Calu3 (cell line): ENCODE results near the gene DDAH2. TPM values are rescaled to one million over a fixed set of nuclear protein-coding genes. Genes with fewer than 3 reads are reported as not detected.

ENCODE experiments used
- BruUV-seq: library from RNA; stranded (reverse); fragments of 400-500 nt; replicated peaks from 2 replicates; lab custom pipeline; 2021; lab: Mats Ljungman, UMichigan
- CTCF ChIA-PET: fragments of 300-600 bp; sonication (Branson Sonifier 250); formaldehyde crosslinking; loops from one replicate; lab custom pipeline; 2022; ENCODE audit warnings: antibody characterized with exemption; lab: Charles Lee
- DNase-seq: peaks from one replicate; pipeline ENCODE4 v3.0.0; 2022
- H3K27ac Mint-ChIP-seq: one replicate; pipeline ENCODE4 v1.8.0; 2022; ENCODE audit warnings: mixed read lengths; ENCODE audit not compliant: unreplicated experiment
- H3K27me3 Mint-ChIP-seq: one replicate; pipeline ENCODE4 v1.8.0; 2022; ENCODE audit warnings: mixed read lengths; ENCODE audit not compliant: unreplicated experiment
- H3K36me3 Mint-ChIP-seq: one replicate; pipeline ENCODE4 v1.8.0; 2022; ENCODE audit warnings: mild to moderate bottlenecking, moderate library complexity, mixed read lengths; ENCODE audit not compliant: insufficient read depth, unreplicated experiment
- H3K4me1 Mint-ChIP-seq: one replicate; pipeline ENCODE4 v1.8.0; 2022; ENCODE audit warnings: mild to moderate bottlenecking, low read depth, mixed read lengths; ENCODE audit not compliant: unreplicated experiment
- H3K4me3 Mint-ChIP-seq: one replicate; pipeline ENCODE4 v1.8.0; 2022; ENCODE audit warnings: mild to moderate bottlenecking, low read depth, moderate library complexity, mixed read lengths; ENCODE audit not compliant: unreplicated experiment
- H3K9me3 Mint-ChIP-seq: one replicate; pipeline ENCODE4 v1.8.0; 2022; ENCODE audit warnings: low read depth, mixed read lengths; ENCODE audit not compliant: unreplicated experiment
- intact Hi-C: fragments of 100-400 bp; cut with micrococcal nuclease; formaldehyde crosslinking; loops from one replicate; pipeline ENCODE4 v1.10.0; 2022; ENCODE audit not compliant: unreplicated experiment
- total RNA-seq: library from RNA; stranded (reverse); gene quantifications from 2 replicates; pipeline ENCODE4 v1.2.3, GENCODE V29; 2022
- TF ChIP-seq, protein P1 (sequence below): fragments of 200-600 bp; IDR thresholded peaks from one replicate; pipeline ENCODE4 v1.8.0; 2022; ENCODE audit warnings: antibody characterized with exemption; ENCODE audit not compliant: unreplicated experiment

Gene DDAH2
- total RNA-seq, 1 experiment from 2014 or later = 81.4 TPM

GRCh38 chr6:31707701-31708100 lies 21.4 kb downstream of the DDAH2 start:
- Mint-ChIP-seq H3K27me3 (peaks cover 7% of the 10 kb centered on the region), H3K9me3 (no peaks in the 10 kb centered on the region), H3K4me1 (peaks cover 30% of the 10 kb centered on the region), H3K27ac (no peak overlapping the region), H3K4me3 (no peak overlapping the region), H3K36me3 (peaks cover 12% of the 10 kb centered on the region)
- no peak for DNase-seq
- CTCF ChIA-PET = no interaction called here
- no TSS peak for BruUV-seq
- TF ChIP-seq, protein P1, sequence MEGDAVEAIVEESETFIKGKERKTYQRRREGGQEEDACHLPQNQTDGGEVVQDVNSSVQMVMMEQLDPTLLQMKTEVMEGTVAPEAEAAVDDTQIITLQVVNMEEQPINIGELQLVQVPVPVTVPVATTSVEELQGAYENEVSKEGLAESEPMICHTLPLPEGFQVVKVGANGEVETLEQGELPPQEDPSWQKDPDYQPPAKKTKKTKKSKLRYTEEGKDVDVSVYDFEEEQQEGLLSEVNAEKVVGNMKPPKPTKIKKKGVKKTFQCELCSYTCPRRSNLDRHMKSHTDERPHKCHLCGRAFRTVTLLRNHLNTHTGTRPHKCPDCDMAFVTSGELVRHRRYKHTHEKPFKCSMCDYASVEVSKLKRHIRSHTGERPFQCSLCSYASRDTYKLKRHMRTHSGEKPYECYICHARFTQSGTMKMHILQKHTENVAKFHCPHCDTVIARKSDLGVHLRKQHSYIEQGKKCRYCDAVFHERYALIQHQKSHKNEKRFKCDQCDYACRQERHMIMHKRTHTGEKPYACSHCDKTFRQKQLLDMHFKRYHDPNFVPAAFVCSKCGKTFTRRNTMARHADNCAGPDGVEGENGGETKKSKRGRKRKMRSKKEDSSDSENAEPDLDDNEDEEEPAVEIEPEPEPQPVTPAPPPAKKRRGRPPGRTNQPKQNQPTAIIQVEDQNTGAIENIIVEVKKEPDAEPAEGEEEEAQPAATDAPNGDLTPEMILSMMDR = no peak
- intact Hi-C loops = no loop called here

DNA sequence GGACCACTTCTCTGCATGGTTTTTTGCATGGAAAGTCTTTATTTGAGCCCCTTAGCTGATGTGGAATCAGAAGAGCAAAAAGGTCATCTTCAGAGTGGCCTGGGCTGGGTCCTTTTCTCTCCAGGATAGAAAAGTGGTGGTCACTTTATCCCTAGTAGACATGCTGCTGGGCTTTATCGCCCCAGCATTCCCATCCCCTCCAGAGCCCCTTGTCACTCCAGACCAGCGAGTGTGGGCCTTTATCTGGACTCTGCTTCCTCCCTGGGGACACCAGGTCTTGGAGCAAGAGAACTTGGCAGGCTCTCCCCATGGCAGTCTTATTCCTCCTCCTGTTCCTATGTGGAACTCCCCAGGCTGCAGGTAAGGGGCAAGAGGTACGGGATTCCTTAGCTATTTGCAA lies 22.5 kb downstream of the DDAH2 start, which contains the start of gene LY6G6F:
LY6G6F (plus strand) TSS at position 268 of the 400 bp plus-strand sequence; CDS start at position 309, 41 bp downstream.
- BruUV-seq = no TSS peak
- CTCF ChIA-PET = interaction anchor here (0.7 to 1.2 kb wide), 2 partner anchors 68 to 81 kb away, joined by 3 read pairs; no protein-coding TSS in a partner anchor

GRCh38 chr6:31705931-31706330 lies 23.2 kb downstream of the DDAH2 start:
- intact Hi-C loops = no loop called here
- H3K27ac Mint-ChIP-seq = no peak overlapping the region
- no peak for DNase-seq
- CTCF ChIA-PET = interaction anchor here (0.7 kb wide), 1 partner anchor 81 kb away, joined by 3 read pairs; no protein-coding TSS in a partner anchor
- H3K27me3 Mint-ChIP-seq = no peaks in the 10 kb centered on the region
- H3K36me3 Mint-ChIP-seq = peaks cover 17% of the 10 kb centered on the region
- no peaks in the 10 kb centered on the region for H3K9me3 Mint-ChIP-seq
- no TSS peak for BruUV-seq
- TF ChIP-seq, protein P1 = no peak
- no peak overlapping the region for H3K4me3 Mint-ChIP-seq
- peaks cover 13% of the 10 kb centered on the region for H3K4me1 Mint-ChIP-seq

More for the DNA sequence above, 22.5 kb downstream of the DDAH2 start, which contains the start of gene LY6G6F:
- Mint-ChIP-seq H3K36me3 (peaks cover 17% of the 10 kb centered on the region), H3K27me3 (no peaks in the 10 kb centered on the region), H3K4me3 (no peak within 1 kb of the TSS), H3K27ac (no peak within 1 kb of the TSS), H3K9me3 (no peaks in the 10 kb centered on the region), H3K4me1 (peaks cover 19% of the 10 kb centered on the region)
- TF ChIP-seq, protein P1 = no peak
- intact Hi-C loops = no loop called here
- DNase-seq = no peak

DNA sequence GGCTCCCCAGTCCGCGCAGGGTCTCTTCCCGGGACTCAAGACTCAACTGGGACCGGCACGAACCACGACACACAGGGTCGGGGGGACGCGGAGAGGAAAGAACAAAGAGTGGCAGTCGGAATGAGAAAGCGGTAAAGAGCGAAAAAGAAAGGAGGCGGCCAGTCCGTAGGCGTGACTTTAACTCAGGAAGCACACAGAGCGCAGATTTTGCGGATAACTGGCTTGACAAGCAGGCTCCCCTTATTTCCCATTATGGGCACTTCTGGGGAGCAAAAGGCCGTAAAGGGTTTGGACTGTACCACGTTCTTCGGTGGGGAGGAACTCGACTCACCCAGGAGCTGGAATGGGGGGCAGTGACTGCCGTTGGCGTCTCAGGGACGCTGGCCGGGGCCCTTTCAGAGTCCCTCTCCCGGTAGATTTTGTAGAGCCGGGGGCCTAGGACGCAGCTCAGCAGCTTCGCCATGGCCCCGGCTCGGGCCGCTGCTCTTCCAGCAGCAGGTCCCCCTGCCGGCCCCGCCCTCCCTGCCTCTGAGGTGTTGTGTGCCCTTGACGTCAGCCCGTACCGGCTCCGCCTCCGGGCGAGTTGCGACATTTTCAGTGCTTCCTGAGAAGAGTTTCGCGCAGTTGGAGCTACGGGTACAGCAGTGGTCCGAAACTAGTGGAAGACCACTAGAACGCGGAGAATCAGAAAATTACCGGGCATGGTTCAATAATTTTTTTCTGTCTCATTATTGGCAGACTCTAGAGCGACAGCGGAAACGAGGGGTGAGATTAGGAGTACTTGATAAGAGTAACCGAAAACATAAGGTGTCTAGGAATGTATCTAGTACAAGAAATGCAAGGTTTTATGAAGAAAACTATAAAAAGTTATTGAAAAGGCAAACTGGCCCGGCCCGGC lies 26.0 kb downstream of the DDAH2 start, which contains the start of gene ABHD16A:
ABHD16A (minus strand) TSS at position 506 of the 898 bp plus-strand sequence; CDS start at position 463, 43 bp downstream.
- CTCF ChIA-PET = interaction anchor here (0.6 to 1.8 kb wide), 18 partner anchors 8 to 1536 kb away, joined by 3 to 14 read pairs (median 4); partner anchors contain the start of genes ATP6V1G2, CLIC1, DDAH2 and HSPA1A
- Mint-ChIP-seq H3K27ac (peak within 1 kb of the TSS; percentile 66), H3K36me3 (peaks cover 17% of the 10 kb centered on the region), H3K9me3 (no peaks in the 10 kb centered on the region), H3K4me1 (peaks cover 7% of the 10 kb centered on the region), H3K27me3 (no peaks in the 10 kb centered on the region), H3K4me3 (peak within 1 kb of the TSS; percentile 77)
- BruUV-seq = TSS peak; percentile 91
- intact Hi-C loops = loop anchor here (5.0 kb wide), 1 partner anchor 34 kb away; the partner anchor contains the start of gene CLIC1
- TF ChIP-seq, protein P1 = peak; percentile 39
- peak; percentile 100 for DNase-seq
